ENCODE measurements around the gene RFX4. TPM values are rescaled to one million over a fixed set of nuclear protein-coding genes. Genes with fewer than 3 reads are reported as not detected.

Gene RFX4
- total RNA-seq, 1 donor from 2014 or later: not detected

- DNase-seq (ENCODE audit: low read depth): no peak
Measured at GRCh38 chr12:106759526-106760183, 176.9 kb downstream of the RFX4 start.

- no peak for DNase-seq (ENCODE audit: low read depth)
Measured at GRCh38 chr12:106760184-106760531, 177.4 kb downstream of the RFX4 start.

- peak; percentile 41 for DNase-seq (ENCODE audit: low read depth)
Measured at GRCh38 chr12:106764220-106764619, 181.4 kb downstream of the RFX4 start.

- peak; percentile 47 for DNase-seq (ENCODE audit: low read depth)
Measured at GRCh38 chr12:106764738-106765137, 181.9 kb downstream of the RFX4 start.

GRCh38 chr12:106766393-106766826 lies 183.6 kb downstream of the RFX4 start:
- DNase-seq (ENCODE audit: low read depth): no peak

- DNase-seq (ENCODE audit: low read depth): no peak
Measured at GRCh38 chr12:106767206-106767605, 184.4 kb downstream of the RFX4 start.

GRCh38 chr12:106767954-106768822 lies 185.4 kb downstream of the RFX4 start:
- no peak for DNase-seq (ENCODE audit: low read depth)

GRCh38 chr12:106769078-106769477 lies 186.3 kb downstream of the RFX4 start:
- DNase-seq (ENCODE audit: low read depth): no peak

- no peak for DNase-seq (ENCODE audit: low read depth)
Measured at GRCh38 chr12:106769546-106769945, 186.7 kb downstream of the RFX4 start.

GRCh38 chr12:106771425-106771824 lies 188.6 kb downstream of the RFX4 start:
- DNase-seq (ENCODE audit: low read depth): no peak

GRCh38 chr12:106773286-106774004 lies 190.6 kb downstream of the RFX4 start:
- peak; percentile 19 for DNase-seq (ENCODE audit: low read depth)

- DNase-seq (ENCODE audit: low read depth): peak; percentile 100
Measured at GRCh38 chr12:106774005-106774807, 191.4 kb downstream of the RFX4 start, which contains the start of gene RIC8B. Gene RIC8B, plus strand, starts transcription at chr12:106774682. Its CDS starts 64 bp downstream, at chr12:106774746.

GRCh38 chr12:106774808-106775524 lies 192.2 kb downstream of the RFX4 start:
- no peak for DNase-seq (ENCODE audit: low read depth)

GRCh38 chr12:106776897-106777296 lies 194.1 kb downstream of the RFX4 start:
- DNase-seq (ENCODE audit: low read depth): no peak

- DNase-seq (ENCODE audit: low read depth): no peak
Measured at GRCh38 chr12:106780010-106780631, 197.3 kb downstream of the RFX4 start.

GRCh38 chr12:106782619-106783018 lies 199.8 kb downstream of the RFX4 start:
- DNase-seq (ENCODE audit: low read depth): no peak

GRCh38 chr12:106783515-106783914 lies 200.7 kb downstream of the RFX4 start:
- DNase-seq (ENCODE audit: low read depth): no peak

- no peak for DNase-seq (ENCODE audit: low read depth)
Measured at GRCh38 chr12:106790020-106790419, 207.2 kb downstream of the RFX4 start.

GRCh38 chr12:106791531-106791930 lies 208.7 kb downstream of the RFX4 start:
- DNase-seq (ENCODE audit: low read depth): no peak

GRCh38 chr12:106794369-106794768 lies 211.6 kb downstream of the RFX4 start:
- DNase-seq (ENCODE audit: low read depth): no peak
